HL-60 (cell line): ENCODE results near the gene ATXN3L.

ENCODE experiments used
- DNase-seq, 2 experiments: peaks; one replicate each; pipeline ENCODE4 v3.0.0-alpha.2; 2010 to 2020; ENCODE audit warnings: low read depth in 1 of 2, low spot score in 1 of 2
- H3K27ac ChIP-seq: fragments of 250-450 bp; sonication (Bioruptor Pico); replicated peaks from 2 replicates; pipeline ENCODE4 v1.5.1; 2020; ENCODE audit warnings: mild to moderate bottlenecking, moderate library complexity
- H3K27me3 ChIP-seq: fragments of 250-450 bp; sonication (Bioruptor Pico); 2 replicates; pipeline ENCODE4 v1.5.1; 2021; ENCODE audit warnings: mild to moderate bottlenecking, moderate library complexity; ENCODE audit not compliant: insufficient read depth, poor library complexity, severe bottlenecking
- H3K4me3 ChIP-seq: replicated peaks from 2 replicates; pipeline ENCODE4 v1.5.1; 2011; ENCODE audit warnings: mild to moderate bottlenecking, control low read depth, low read length; ENCODE audit not compliant: insufficient read depth
- GABPA ChIP-seq: IDR thresholded peaks from 2 replicates; pipeline ENCODE4 v1.6.1; 2012; ENCODE audit warnings: low read depth
- POLR2AphosphoS5 ChIP-seq: IDR thresholded peaks from 2 replicates; pipeline ENCODE4 v1.6.1; 2012; ENCODE audit warnings: low read depth
- SPI1 ChIP-seq: IDR thresholded peaks from 2 replicates; pipeline ENCODE4 v1.6.1; 2012; ENCODE audit warnings: low read depth, mild to moderate bottlenecking, borderline replicate concordance
- TF ChIP-seq, protein P1 (sequence below): IDR thresholded peaks from 2 replicates; pipeline ENCODE4 v1.6.1; 2012; ENCODE audit warnings: low read depth; ENCODE audit not compliant: insufficient replicate concordance
- TF ChIP-seq, protein P2 (sequence below): IDR thresholded peaks from one replicate; pipeline ENCODE4 v1.5.1; 2011; ENCODE audit warnings: low read length, control low read depth, inconsistent platforms; ENCODE audit not compliant: insufficient read depth

ATXN3L gene

DNA sequence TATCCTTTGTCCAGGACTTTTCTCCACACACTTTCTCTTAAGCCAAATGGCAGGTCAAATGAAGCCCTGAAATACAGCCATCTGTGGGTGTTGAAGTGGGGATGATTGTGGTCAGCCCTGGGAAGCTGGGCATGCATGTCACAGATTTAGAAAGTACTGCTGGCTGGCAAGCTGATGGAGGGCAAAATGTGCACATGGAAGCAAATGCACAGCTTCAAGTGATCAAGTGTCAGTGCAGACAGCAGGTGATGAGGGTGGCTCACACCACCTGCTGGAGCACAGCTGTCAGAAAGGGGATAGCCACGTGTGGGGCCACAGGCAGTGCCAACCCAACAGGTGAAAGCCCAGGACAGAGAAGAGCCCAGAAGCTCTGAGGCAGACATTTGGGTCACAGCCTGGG, 40.3 kb upstream of the ATXN3L start:
- Histone ChIP-seq H3K27me3 (no peaks in the 10 kb centered on the region), H3K4me3 (no peak overlapping the region), H3K27ac (no peak overlapping the region)
- TF ChIP-seq SPI1 (no peak), POLR2AphosphoS5 (no peak), GABPA (no peak)
- TF ChIP-seq, protein P1, sequence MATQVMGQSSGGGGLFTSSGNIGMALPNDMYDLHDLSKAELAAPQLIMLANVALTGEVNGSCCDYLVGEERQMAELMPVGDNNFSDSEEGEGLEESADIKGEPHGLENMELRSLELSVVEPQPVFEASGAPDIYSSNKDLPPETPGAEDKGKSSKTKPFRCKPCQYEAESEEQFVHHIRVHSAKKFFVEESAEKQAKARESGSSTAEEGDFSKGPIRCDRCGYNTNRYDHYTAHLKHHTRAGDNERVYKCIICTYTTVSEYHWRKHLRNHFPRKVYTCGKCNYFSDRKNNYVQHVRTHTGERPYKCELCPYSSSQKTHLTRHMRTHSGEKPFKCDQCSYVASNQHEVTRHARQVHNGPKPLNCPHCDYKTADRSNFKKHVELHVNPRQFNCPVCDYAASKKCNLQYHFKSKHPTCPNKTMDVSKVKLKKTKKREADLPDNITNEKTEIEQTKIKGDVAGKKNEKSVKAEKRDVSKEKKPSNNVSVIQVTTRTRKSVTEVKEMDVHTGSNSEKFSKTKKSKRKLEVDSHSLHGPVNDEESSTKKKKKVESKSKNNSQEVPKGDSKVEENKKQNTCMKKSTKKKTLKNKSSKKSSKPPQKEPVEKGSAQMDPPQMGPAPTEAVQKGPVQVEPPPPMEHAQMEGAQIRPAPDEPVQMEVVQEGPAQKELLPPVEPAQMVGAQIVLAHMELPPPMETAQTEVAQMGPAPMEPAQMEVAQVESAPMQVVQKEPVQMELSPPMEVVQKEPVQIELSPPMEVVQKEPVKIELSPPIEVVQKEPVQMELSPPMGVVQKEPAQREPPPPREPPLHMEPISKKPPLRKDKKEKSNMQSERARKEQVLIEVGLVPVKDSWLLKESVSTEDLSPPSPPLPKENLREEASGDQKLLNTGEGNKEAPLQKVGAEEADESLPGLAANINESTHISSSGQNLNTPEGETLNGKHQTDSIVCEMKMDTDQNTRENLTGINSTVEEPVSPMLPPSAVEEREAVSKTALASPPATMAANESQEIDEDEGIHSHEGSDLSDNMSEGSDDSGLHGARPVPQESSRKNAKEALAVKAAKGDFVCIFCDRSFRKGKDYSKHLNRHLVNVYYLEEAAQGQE, result no peak
- TF ChIP-seq, protein P2, sequence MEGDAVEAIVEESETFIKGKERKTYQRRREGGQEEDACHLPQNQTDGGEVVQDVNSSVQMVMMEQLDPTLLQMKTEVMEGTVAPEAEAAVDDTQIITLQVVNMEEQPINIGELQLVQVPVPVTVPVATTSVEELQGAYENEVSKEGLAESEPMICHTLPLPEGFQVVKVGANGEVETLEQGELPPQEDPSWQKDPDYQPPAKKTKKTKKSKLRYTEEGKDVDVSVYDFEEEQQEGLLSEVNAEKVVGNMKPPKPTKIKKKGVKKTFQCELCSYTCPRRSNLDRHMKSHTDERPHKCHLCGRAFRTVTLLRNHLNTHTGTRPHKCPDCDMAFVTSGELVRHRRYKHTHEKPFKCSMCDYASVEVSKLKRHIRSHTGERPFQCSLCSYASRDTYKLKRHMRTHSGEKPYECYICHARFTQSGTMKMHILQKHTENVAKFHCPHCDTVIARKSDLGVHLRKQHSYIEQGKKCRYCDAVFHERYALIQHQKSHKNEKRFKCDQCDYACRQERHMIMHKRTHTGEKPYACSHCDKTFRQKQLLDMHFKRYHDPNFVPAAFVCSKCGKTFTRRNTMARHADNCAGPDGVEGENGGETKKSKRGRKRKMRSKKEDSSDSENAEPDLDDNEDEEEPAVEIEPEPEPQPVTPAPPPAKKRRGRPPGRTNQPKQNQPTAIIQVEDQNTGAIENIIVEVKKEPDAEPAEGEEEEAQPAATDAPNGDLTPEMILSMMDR, result no peak
- DNase-seq, result no peak

DNA sequence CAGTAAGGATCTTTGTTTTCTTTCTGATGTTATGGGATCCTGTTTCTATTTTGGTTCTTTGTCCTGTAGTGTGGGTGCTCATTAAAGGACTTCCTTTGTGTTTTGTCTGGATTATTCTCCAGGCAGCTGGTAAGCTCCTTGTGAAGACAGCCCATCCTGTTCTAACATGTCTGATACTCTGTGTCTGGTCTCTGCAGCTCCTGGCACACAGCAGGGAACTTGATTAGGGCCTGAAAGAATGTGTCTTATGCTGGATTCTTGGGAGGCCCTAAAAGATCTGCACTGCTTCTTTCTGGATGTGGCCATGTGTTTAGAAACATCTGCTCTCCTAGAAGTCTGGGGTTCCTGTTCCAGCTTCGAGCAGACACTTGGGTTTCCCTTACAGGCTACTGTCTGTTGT, 38.1 kb upstream of the ATXN3L start:
- Histone ChIP-seq H3K27ac (no peak overlapping the region), H3K27me3 (no peaks in the 10 kb centered on the region), H3K4me3 (no peak overlapping the region)
- no peak for DNase-seq
- TF ChIP-seq, protein P1, result no peak
- TF ChIP-seq GABPA (no peak), POLR2AphosphoS5 (no peak), SPI1 (no peak)
- TF ChIP-seq, protein P2, result no peak

DNA sequence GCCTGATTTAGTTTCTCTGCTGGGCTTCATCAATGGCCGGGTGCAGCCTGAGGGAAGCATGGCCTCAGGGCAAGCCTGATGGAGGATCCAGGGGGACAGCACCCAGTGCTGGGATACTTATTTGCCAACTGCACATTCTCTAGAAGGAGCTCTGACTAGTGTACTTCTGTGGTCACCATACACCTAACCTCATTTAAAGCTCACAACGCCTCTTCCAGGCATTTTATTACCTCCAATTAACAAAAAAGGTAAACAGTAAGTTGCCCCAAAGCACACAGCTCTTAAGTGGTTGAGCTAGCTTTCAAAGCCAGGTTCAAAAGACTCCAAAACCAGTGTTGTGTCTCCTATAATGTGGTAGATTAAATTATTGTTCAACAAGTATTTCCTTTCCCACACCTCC, 26.8 kb upstream of the ATXN3L start:
- Histone ChIP-seq H3K27me3 (no peaks in the 10 kb centered on the region), H3K4me3 (no peak overlapping the region), H3K27ac (no peak overlapping the region)
- TF ChIP-seq, protein P1, result no peak
- no peak for TF ChIP-seq GABPA
- TF ChIP-seq POLR2AphosphoS5, result no peak
- no peak for TF ChIP-seq SPI1
- TF ChIP-seq, protein P2, result no peak
- DNase-seq, result no peak
